ENCODE measurements around the gene CBR1.
"Not testable (repeated sequence)": the region's sequence is repeated elsewhere in the genome, so short reads cannot be mapped to it uniquely, and the experiment has no call there.

Gene CBR1

DNA sequence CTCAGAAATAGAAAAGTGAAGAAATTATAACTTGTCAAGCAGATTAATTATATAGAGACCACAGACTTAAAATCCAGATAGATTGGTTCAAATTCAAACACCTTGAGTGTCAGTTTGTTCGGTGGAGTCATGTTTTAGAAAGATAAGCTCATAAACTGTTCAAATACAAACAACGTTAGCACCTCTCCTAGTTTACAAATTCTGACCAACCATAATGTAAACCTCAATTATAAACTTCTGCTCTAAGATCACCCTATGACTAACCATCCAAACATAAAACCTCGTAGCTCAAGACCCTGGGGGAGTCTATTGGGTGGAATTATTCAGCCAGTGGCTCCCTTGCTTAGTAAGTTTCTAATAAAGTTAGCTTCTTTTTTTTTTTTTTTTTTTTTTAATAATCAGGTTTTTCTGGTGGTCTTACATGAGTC is 12.4 kb downstream of the CBR1 start:
- no peak for DNase-seq

DNA sequence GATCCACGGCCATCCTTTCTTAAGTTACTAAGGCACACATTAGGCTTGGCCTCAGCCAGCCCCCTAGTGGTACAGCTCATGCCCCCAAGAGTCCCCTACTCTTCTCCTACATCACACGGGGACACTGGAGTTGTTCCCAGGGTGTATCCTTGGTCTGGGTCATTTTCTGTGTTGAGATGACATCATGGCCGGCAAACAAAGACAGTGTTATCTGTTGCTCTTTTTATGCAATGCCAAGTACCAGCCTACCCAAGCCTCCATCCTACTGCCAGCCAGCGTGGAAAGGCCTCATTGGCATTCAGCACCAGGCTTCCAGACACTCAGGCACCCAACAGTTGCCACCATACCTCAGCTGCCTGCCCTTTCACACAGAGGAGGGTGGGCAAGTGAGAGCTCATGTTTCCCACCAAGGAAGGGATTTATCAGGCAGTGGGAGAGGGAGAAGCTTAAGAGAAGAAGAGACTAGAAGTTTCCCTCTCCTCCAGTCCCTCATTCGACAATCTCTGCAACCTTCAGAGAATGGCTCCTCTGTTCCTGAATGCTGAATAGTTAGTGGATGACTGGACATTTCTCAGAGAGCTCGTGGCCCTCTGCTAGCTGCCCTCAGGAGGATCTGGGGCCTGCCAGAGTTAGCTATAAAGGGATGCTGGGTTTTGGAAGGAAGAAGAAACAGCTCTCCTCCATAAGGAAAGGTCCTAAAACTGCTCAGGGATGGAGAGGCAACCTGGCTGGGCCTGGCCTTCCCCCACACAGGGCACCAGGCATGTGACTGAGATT is 17.7 kb downstream of the CBR1 start:
- DNase-seq: no peak

DNA sequence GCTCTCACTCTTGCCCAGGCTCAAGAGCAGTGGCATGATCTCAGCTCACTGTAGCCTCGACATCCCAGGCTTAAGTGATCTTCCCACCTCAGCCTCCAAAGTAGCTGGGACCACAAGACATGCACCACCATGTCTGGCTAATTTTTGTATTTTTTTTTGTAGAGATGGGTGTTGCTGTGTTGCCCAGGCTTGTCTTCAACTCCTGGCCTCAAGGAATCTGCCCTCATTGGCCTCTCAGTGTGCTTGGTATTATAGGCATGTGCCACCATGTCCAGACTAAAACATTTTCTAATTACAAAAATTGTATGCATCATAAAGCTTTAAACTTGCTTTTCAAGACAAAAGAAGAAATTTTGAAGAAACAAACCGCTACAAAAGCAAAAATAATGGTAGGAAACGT is 20.1 kb downstream of the CBR1 start:
- DNase-seq: no peak

DNA sequence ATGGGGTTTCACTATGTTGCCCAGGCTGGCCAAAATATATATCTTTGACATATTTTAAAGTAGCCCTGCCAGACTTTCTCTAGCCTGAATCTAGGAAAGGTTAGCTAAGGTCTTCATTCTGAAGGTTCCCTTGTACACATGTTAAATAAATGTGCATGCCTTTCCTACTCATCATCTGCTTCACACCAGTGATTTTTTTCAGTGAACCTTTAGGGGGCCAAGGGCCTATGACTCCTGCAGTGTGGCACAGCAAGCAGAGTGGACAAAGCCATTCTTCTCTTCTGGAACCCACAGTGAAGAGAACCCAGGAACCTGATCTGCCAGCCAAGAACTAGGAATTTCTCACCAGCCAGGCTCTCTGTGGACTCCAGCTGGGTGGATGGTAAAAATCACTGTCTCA is 22.9 kb downstream of the CBR1 start:
- DNase-seq: no peak

DNA sequence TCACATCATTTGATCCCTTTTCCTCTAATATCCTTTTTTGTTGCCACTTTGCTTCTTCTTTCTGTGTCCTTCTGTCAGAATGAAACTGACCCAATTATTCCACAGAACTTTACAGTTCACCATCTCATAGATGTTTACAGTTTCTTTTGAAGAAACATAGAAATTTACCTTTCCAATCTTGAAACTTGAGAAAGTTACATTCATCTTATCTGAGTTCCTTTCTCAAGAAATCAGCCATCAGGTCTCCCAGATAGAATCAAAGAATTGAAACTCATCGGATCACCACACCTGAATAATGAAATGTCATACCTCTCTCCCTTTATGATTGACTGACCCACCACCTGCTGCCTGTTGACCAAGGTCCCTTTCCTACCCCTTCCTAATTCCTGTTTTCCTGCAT is 23.7 kb downstream of the CBR1 start:
- DNase-seq: no peak

DNA sequence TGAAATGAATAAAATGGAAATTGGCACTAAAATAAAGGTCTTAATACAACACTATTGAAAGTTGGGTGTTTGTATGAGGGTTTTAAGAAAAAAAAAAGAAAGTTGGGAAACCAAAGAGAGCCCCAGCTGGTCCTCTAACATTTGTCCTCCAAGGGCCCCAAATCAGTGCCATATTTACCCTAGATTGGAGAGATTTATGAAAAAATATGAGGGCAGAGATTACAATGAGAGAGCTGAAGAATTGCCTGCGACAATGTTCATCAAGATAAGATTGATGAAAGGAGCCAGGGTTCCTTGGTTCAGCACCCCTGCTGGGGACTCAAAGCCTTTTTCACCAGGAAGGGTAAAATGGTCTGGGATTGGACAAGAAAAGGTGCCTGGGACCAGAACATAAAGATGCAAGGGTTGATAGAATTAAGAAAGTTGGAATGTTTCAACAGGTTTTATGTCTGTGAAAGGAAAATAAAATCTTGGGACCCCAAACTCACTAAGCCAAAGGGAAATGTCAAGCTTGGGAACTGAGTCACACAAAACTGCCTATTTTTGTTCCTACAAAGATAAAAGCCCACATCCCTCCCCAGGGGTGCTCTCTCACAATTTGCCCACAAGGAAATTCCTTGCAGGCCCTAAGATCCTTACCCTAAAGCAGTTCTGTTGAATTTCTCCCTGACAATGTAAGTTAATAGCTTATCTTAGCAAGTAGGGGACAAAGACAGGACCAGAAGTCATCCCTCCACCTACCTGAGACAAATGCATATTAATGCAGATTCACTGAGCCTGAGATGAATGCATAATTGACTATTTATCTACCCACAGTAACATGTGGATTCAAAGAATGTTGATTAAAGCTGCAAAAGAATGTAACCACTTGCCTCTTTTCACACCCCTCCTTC is 26.8 kb downstream of the CBR1 start:
- DNase-seq: no peak

DNA sequence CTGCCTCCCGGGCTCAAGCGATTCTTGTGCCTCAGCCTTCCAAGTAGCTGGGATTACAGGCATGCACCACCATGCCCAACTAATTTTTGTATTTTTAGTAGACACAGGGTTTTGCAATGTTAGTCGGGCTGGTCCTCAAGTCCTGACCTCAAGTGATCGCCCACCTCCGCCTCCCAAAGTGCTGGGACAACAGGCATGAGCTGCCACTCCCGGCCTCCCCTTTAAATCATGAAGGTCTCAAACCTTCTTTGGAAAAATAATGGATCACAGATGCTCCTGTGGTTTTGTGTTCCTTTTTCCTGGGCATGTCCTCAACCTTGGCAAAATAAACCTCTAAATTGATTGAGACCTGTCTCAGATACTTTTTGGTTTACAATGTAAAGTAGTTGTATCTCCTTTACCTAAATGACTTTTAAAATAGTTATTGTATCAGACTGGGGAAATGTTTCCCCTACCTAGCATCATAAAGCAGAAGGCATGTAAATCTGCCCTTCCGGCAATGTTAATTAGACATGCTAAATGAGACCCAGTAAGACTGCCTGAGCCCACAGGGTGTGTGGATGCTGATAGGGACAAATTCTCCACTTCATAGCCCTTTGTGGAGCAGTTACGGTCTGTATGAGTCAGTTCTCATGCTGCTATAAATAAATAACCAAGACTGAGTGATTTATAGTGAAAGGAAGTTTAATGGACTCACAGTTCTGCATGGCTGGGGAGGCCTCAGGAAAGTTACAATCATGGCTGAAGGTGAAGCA is 27.8 kb downstream of the CBR1 start:
- no peak for DNase-seq

DNA sequence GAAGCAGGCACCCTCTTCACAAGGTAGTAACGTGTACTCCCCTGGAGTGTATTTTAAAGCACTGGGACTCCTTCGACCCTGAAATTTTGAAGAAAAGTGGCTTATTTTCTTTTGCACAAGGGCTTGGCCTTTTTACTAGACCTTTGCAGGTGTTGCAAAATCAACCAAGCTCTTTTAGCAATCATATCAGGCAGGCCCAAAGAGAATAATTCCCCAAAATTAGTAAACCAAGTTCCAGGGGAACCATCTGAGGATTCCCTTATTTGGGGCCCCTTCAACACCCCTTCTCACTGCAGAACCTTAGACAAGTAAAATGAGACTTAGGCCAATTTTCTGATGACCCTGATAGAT is 28.3 kb downstream of the CBR1 start:
- no peak for DNase-seq

DNA sequence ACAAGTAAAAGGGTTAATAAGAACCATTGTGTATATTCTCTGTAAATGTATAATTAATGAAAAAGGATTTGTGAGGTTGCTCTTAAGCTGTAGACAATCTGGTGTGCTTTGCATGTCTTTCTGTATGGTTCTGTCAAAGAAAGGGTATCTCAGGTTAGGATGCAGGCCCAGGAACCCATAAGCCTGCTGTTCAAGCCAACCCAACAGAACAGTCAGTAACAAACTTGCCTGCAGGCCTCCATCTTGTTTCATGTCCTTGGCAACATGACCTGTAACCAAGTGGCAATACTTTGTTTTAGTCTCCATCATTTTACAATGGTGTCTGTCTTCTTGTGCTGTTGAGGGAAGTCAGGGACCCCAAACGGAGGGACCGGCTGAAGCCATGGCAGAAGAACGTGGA is 29.2 kb downstream of the CBR1 start:
- no peak for DNase-seq

DNA sequence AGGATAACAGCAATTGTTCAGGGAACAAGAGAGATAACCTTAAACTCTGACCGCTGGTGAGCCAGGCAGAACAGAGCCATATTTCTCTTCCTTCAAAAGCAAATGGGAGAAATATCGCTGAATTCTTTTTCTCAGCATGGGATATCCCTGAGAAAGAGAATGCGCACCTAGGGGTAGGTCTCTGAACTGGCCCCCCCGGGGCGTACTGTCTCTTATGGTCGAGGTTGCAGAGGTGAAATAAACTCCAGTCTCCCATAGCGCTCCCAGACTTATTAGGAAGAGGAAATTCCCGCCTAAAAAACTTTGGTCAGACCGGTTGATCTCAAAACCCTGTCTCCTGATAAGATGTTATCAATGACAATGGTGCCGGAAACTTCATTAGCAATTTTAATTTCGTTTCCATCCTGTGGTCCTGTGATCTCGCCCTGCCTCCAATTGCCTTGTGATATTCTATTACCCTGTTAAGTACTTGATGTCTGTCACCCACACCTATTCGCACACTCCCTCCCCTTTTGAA is 29.9 kb downstream of the CBR1 start:
- DNase-seq: not testable (repeated sequence)

DNA sequence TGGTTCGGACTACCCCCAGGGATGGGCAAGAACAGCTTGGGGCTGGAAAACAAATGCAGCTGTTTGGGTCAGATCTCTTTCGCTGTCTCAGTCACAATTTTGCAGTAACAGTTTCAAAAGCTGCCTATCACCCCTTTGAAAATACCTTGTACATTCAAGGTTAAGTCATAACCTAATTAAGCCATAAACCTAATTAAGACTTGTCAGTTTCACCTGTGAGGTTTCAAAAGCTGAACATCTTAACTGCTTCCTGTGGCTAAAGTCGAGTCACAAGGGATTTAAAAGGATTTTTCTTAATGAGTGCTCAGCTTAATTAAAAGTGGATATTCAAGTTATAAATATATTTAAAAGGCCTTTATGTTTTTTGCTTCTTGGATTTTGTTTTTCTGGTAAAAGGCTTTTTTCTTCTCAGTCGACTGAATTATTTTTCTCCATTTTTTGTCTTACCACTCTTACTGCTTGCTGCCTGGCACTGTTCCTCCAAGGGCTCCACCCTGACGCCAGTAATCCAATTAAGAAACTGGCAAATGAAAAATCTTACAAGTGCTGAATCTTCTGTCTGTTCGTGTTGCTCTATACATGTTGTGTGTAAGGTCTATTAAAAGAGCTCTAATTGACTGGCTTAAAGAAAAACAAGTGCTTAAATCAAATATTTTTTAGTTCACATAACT is 31.3 kb downstream of the CBR1 start:
- DNase-seq: no peak

DNA sequence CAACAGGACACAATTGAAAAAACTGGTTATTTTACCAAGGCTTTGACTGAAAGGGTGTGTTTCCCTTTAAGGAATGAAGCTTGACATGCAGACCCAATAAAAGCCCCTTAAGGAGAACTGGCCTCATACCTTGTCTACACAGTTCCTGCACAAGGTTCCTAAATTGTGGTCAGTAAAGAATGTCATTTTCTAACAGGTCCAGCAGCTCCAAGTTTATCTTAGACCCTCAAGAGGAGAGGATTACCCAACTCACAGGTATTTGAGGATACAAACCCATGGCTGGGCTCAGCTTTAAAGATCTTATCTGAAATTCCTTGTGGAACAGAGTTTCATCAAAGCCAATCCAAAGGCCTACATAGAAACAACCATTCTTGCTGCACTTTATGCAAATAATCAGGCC is 33.6 kb downstream of the CBR1 start:
- no peak for DNase-seq

DNA sequence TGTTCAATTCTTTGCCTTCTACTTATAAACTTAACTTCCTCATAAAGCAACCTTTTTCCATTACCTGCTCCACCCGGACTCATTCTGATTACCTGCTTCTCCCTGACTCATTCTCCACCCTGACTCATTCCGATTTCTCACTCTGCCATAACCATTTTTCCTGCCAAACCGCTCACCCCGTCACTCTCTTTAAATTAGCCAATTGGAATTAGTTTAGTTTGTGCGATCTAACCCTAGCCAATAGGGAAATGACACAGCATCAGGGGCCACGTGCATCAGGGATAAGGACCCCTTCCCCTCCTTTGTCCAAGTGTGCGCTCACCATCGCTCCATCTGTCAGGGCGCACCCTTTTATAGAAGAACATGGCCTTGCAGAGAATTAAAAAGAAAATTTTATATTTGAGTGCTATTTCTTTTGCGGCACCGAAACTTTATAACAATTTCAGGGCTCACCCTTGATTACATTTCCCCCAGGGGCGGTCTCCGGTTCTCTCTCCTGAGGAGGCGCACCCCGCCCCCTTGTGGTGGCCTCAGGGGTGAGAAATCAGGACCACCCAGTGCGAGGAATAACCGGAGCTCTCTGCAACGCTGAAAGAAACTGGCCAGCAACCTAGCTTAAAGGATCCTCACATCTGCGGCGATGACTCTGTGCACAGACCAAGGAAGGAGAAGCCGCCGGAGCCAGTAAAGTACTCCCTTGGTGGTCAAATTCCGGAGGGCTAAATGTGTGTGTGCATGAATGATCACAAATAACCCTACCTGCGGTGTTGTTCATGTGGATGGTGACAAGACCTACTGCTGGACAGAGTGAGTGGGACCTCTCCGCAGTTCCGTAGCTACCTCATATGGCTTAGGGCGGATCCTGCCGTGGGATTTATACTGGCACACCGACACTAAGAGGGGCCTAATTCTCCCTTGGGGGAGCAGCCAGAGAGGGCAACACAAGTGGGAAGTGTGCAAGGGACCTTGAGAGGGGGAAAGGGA is 34.8 kb downstream of the CBR1 start:
- peak; percentile 36 for DNase-seq

DNA sequence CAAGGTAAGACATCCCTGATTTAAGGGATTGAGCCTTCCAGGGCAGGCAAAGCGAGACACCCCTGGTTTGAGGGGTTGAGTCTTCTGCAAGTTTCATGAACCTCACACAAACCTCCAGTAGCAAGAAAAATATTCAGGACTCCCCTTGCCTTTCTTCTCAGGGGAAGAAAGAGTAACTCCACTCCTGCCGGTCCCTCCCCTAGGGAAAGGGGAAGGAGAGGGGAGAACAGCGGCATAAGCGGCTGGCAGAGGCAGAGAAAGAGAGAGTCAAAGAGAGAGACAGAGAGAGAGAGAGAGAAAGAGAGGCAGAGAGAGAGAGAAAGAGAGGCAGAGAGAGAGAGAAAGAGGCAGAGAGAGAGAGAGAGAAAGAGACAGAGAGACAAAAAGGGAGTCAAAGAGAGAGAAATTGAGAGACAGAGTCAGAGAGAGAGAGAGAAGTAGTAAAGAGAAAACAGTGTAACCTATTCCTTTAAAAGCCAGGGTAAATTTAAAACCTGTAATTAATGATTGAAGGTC is 35.6 kb downstream of the CBR1 start:
- no peak for DNase-seq

DNA sequence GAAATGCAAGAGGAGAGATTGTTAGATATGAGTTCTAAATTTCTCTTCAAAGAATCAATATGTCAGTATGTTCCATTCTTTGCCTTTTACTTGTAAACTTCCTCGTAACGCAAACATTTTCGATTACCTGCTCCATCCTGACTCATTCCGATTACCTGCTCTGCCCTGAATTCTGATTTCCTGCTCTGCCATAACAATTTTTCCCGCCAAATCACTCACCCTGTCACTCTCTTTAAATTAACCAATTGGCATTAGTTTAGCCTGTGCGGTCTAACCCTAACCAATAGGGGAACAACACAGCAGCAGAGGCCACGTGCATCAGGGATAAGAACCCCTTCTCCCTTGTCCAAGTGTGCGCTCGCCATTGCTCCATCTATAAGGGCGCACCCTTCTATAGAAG is 40.0 kb downstream of the CBR1 start:
- no peak for DNase-seq

DNA sequence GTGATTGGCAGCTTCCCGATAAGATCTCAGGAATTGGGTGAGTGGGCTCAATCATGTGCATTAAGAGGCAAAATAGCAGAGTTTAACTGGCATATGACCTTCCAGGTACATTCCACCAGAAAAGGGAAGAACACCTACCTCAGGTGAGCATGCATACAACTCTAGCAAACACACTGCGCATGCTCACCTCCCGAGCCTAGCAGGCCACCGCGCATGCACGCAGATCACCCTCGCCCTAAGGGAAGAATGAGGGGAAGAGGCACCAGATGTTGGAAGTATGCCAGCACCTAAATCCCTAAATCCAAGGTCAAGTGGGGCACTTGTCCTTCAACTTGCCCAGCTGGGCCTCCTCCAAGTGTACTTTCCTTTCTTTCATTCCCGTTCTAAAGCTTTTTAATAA is 41.4 kb downstream of the CBR1 start:
- DNase-seq: no peak

DNA sequence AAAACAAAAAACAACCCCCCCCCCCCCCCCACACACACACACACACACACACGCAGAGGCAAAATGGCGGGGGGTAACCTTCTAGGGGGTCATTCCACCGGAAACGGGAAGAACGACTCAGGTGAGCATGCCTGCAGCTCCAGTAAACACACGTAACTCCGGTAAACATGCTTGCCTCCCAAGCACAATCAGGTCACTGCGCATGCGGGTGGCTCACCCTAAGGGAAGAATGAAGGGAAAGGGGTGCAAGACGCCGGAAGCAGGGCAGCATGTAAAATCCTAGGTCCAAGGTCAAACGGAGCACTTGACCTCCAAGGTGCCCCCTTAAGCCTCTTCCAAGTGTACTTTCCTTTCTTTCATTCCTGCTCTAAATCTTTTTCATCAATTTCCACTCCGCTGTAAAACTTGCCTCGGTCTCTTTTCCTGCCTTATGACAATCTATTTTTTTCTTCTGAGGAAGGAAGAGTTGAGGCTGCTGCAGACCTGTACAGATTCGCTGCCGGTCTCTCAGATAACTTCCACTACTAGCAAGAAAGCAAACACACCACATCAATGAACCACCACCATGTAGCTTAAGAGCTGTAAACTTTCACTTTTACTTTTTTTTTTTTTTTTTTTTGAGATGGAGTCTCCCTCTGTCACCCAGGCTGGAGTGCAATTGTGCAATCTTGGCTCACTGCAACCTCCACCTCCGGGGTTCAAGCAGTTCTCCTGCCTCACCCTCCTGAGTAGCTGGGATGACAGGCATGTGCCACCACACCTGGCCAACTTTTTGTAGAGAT is 44.0 kb downstream of the CBR1 start:
- peak; percentile 34 for DNase-seq

DNA sequence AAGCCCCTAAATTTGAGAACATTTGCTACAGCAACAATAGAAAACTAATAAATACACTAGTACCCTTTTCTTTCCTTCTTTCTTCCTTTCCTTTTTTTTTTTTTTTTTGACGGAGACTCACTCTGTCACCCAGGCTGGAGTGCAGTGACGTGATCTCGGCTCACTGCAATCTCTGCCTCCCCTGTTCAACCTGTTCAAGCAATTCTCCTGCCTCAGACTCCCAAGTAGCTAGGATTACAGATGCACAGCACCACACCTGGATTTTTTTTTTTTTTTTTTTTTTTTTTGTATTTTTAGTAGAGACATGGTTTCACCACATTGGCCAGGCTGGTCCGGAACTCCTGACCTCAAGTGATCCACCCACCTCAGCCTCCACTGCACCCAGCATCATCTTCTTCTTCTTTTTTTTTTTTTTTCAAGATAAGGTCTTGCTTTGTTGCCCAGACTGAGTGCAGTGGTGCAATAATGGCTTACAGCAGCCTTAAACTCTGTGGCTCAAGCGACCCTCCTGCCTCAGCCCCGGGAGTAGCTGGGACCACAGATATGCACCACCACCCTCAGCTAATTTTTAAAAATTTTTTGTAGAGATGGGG is 45.4 kb downstream of the CBR1 start:
- no peak for DNase-seq

DNA sequence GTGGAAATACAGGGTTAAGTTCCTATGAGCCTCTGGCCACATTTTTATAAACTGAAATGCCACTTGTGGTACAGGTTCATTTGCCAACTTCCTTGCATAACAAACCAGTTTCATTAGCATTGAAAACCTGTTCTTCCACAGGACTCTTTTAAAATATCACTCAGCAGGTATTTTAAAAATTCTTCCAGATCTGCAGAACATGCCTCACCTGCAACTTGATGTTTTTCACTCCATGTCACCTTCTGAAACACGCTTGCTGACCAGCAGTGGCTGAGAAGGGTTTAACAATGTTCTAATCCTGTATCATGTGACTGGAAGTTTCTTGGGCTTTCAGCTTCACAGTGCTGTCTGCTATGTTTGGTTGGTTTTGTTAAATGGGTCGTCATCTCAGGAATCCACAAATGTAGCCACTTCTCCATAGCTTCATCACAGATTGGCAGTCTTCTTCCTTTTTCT is 47.5 kb downstream of the CBR1 start:
- DNase-seq: no peak

All from activated CD4-positive, alpha-beta T cell treated with anti-CD3 and anti-CD28 coated beads for 1 hour (primary cell).